Colonic mucosa (tissue), 4 donors: Measurements from ENCODE around the gene IL12RB1. TPM values are rescaled to one million over a fixed set of nuclear protein-coding genes. Genes with fewer than 3 reads are reported as not detected.

Source experiments
- DNase-seq: peaks from one replicate; pipeline ENCODE4 v3.0.0-alpha.2; 2020
- H3K27ac ChIP-seq: fragments of 200-600 bp; one replicate; pipeline ENCODE4 v1.8.0; 2021
- H3K27me3 ChIP-seq: fragments of 200-600 bp; one replicate; pipeline ENCODE4 v1.8.0; 2021
- H3K36me3 ChIP-seq: fragments of 200-600 bp; one replicate; pipeline ENCODE4 v1.8.0; 2021
- H3K4me1 ChIP-seq: fragments of 200-600 bp; one replicate; pipeline ENCODE4 v1.8.0; 2021; ENCODE audit warnings: mild to moderate bottlenecking
- H3K4me3 ChIP-seq: fragments of 200-600 bp; one replicate; pipeline ENCODE4 v1.8.0; 2021
- H3K9ac ChIP-seq, 2 donors: one replicate each; pipeline ENCODE4 v1.7.0; 2013; ENCODE audit warnings: control low read depth in 2 of 2, low read depth in 2 of 2, low read length in 2 of 2
- H3K9me3 ChIP-seq: fragments of 200-600 bp; one replicate; pipeline ENCODE4 v1.8.0; 2021
- intact Hi-C: fragments of 100-400 bp; cut with DNase I; formaldehyde crosslinking; loops from one replicate; pipeline ENCODE4 v1.14.1; 2022
- total RNA-seq, 2 donors: library from RNA; stranded (reverse); fragmentation: NEBNext Ultra II Directional in 1 of 2; extraction: Animal tissue kit (Norgen Biotek cat#: 25700) in 1 of 2; gene quantifications; one replicate each; pipeline ENCODE4 v1.2.1, GENCODE V29; 2021
- TF ChIP-seq, protein P1 (sequence below): fragments of 200-600 bp; IDR thresholded peaks from one replicate; pipeline ENCODE4 v1.8.0; 2022; ENCODE audit warnings: antibody characterized with exemption, mild to moderate bottlenecking
- donor health status: healthy.
- donor health status: DM: no; HTN: no; CAD: no.
- donor health status: DM: no; HTN: no; CAD: no.

Gene IL12RB1
- total RNA-seq, 2 donors from 2014 or later: 0.53 to 1.1 TPM

DNA sequence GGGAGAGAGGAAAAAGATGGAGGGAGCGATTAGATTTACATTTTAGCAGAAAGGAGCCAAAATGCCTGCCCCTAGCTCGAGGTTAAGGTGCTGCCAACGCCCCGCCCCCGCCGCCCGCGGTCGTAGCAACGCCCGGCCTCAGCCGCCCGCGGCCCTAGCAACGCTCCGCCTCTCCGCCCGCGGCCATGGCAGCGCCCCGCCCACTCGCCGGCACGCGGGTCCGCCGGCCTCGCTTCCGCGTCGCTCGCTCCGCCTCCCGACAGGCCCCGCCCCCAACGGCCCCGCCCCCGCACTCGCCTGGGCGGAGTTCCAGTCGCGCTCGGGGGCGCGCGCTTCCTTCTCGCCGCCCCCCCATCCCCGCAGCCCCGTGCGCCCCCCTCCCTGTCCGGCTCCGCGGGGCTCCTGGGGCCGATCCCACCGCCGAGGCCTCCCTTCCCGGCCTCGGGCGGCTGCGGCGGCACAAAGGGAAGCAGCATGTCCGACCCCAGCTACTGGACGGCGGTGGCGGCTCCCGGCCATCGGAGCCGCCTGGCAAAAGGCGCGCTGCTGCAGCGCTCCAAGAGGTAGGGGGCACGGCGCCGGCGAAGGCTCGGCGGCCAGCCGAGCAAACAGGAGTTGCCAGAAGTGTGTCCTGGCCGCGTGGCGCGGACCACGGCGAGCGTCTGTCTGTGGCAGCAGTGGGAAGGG is 31.1 kb upstream of the IL12RB1 start:
- Histone ChIP-seq H3K36me3 (no peaks in the 10 kb centered on the region), H3K9me3 (no peaks in the 10 kb centered on the region), H3K4me1 (peaks cover 8% of the 10 kb centered on the region), H3K4me3 (peak overlapping the region; percentile 73), H3K9ac (peak overlapping the region; percentile 76 to 81), H3K27me3 (no peaks in the 10 kb centered on the region), H3K27ac (peak overlapping the region; percentile 63)
- intact Hi-C loops: no loop called here
- TF ChIP-seq, protein P1, sequence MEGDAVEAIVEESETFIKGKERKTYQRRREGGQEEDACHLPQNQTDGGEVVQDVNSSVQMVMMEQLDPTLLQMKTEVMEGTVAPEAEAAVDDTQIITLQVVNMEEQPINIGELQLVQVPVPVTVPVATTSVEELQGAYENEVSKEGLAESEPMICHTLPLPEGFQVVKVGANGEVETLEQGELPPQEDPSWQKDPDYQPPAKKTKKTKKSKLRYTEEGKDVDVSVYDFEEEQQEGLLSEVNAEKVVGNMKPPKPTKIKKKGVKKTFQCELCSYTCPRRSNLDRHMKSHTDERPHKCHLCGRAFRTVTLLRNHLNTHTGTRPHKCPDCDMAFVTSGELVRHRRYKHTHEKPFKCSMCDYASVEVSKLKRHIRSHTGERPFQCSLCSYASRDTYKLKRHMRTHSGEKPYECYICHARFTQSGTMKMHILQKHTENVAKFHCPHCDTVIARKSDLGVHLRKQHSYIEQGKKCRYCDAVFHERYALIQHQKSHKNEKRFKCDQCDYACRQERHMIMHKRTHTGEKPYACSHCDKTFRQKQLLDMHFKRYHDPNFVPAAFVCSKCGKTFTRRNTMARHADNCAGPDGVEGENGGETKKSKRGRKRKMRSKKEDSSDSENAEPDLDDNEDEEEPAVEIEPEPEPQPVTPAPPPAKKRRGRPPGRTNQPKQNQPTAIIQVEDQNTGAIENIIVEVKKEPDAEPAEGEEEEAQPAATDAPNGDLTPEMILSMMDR: no peak
- DNase-seq: peak; percentile 94

DNA sequence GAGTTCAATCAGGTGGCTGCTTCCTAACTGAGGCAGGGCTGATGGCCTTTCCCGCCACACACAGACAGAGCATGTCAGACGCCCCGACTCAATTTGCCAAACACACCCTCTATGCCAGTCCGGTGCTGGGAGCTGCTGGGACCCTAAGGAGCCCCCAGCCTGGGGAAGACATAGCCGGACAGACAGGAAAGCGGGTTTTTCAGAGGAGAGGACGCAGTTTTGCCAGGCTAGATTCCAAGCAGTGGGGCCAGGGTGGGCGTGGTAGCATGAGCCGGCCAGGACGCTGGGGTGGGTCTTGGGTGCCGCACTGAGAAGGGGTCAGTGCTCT is 30.6 kb upstream of the IL12RB1 start:
- no peak for DNase-seq
- H3K4me3 ChIP-seq: peak overlapping the region; percentile 73
- peak overlapping the region in 1 of 2 donors; percentile 55 for H3K9ac ChIP-seq
- no peaks in the 10 kb centered on the region for H3K36me3 ChIP-seq
- intact Hi-C loops: no loop called here
- no peaks in the 10 kb centered on the region for H3K27me3 ChIP-seq
- no peak overlapping the region for H3K27ac ChIP-seq
- TF ChIP-seq, protein P1: no peak
- H3K9me3 ChIP-seq: no peaks in the 10 kb centered on the region
- H3K4me1 ChIP-seq: peaks cover 8% of the 10 kb centered on the region

DNA sequence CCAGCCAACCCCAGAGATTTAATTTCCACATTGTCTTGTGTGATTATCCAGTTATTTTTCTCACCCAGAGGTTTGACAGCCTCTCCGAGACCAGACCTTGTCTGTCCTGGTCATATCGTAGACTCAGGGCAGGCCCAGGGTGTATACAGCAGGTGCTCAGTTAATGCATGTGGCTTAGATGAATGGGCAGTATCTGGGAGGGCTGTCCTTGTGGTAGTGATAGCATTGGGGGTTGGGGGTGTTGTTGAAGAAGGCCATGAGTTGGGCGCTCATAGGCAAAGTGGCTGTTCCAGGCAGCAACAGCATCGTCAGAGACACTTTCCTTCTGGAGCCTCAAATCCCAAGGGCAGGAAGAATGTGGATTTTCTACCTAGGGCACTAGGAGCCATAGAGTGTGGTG is 27.7 kb upstream of the IL12RB1 start:
- no peak overlapping the region for H3K27ac ChIP-seq
- no peaks in the 10 kb centered on the region for H3K9me3 ChIP-seq
- no peak overlapping the region for H3K4me3 ChIP-seq
- DNase-seq: no peak
- no peaks in the 10 kb centered on the region for H3K27me3 ChIP-seq
- TF ChIP-seq, protein P1: no peak
- H3K9ac ChIP-seq: no peak overlapping the region
- intact Hi-C loops: loop anchor here (5.0 kb wide), 1 partner anchor 53 kb away; no protein-coding TSS in a partner anchor
- peaks cover 13% of the 10 kb centered on the region for H3K4me1 ChIP-seq
- H3K36me3 ChIP-seq: no peaks in the 10 kb centered on the region

DNA sequence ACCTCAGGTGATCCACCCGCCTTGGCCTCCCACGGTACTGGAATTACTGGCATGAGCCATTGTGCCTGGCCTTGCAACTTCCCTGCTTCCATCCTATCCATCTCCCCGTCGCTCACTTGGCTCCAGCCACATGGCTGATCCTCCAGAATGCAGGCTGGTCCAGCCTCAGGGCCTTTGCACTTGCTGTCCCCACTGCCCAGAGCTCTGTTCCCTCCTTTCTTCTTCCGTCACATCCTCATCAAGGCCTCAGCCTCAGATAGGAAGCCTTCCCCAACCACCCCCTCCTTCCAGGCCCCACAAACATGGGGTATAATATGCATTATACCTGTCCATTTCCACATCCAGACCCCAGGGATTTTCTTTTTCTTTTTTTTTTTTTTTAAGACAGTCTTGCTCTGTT is 27.1 kb upstream of the IL12RB1 start:
- Histone ChIP-seq H3K4me1 (peaks cover 13% of the 10 kb centered on the region), H3K4me3 (no peak overlapping the region), H3K9ac (peak overlapping the region in 1 of 2 donors; percentile 4), H3K27me3 (no peaks in the 10 kb centered on the region), H3K9me3 (no peaks in the 10 kb centered on the region), H3K36me3 (no peaks in the 10 kb centered on the region), H3K27ac (no peak overlapping the region)
- no peak for DNase-seq
- TF ChIP-seq, protein P1: no peak
- intact Hi-C loops: loop anchor here (5.0 kb wide), 1 partner anchor 53 kb away; no protein-coding TSS in a partner anchor

DNA sequence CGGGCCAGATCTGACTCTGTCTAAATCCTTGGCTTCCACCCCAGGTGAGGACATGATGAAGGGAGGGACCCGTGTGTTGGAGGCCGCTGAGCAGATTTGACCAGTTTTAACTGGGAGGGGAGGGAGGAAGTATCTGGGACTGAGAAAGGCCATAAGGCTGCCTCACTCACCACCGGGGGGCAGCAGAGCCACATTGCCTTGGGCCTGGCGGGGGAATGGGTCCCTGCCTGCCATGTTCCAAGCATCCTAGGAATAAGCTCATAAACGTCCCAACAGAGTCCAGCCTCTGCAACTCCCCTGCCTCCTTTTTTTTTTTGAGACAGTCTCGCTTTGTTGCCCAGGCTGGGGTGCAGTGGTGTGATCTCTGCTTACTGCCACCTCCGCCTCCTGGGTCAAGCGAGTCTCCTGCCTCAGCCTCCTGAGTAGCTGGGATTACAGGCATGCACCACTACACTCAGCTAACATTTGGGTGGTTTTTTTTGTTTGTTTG is 26.3 kb upstream of the IL12RB1 start:
- peak overlapping the region in 1 of 2 donors; percentile 38 for H3K9ac ChIP-seq
- no peaks in the 10 kb centered on the region for H3K9me3 ChIP-seq
- peaks cover 10% of the 10 kb centered on the region for H3K4me1 ChIP-seq
- no peak overlapping the region for H3K4me3 ChIP-seq
- DNase-seq: peak; percentile 96
- H3K27me3 ChIP-seq: no peaks in the 10 kb centered on the region
- intact Hi-C loops: loop anchor here (5.0 kb wide), 1 partner anchor 54 kb away; no protein-coding TSS in a partner anchor
- no peaks in the 10 kb centered on the region for H3K36me3 ChIP-seq
- TF ChIP-seq, protein P1: peak; percentile 87
- no peak overlapping the region for H3K27ac ChIP-seq
